ENCODE data around the gene KCNK5. TPM values are rescaled to one million over a fixed set of nuclear protein-coding genes. Genes with fewer than 3 reads are reported as not detected.
A peak's percentile ranks its signal among the peaks of the same experiment; 100 is the strongest.

KCNK5 gene
- total RNA-seq, 2 donors from 2014 or later: 1.1 to 2.0 TPM

GRCh38 chr6:39166912-39167290, 62.4 kb downstream of the KCNK5 start:
- Histone ChIP-seq H3K27ac (no peak overlapping the region), H3K9me3 (peaks cover 0 to 8% of the 10 kb centered on the region in 2 donors), H3K27me3 (no peaks in the 10 kb centered on the region), H3K4me1 (peaks cover 0 to 6% of the 10 kb centered on the region in 2 donors), H3K36me3 (no peaks in the 10 kb centered on the region), H3K4me3 (no peak overlapping the region)
- no peak for TF ChIP-seq CTCF (IDR thresholded peaks at IDR 0.05)
- DNase-seq (ENCODE audit: low spot score): no peak

GRCh38 chr6:39166189-39166911, 62.9 kb downstream of the KCNK5 start:
- Histone ChIP-seq H3K27ac (no peak overlapping the region), H3K36me3 (no peaks in the 10 kb centered on the region), H3K4me1 (peaks cover 0 to 6% of the 10 kb centered on the region in 2 donors), H3K27me3 (no peaks in the 10 kb centered on the region), H3K4me3 (no peak overlapping the region), H3K9me3 (peaks cover 0 to 3% of the 10 kb centered on the region in 2 donors)
- peak; percentile 67 for DNase-seq (ENCODE audit: low spot score)
- TF ChIP-seq CTCF (IDR thresholded peaks at IDR 0.05): peak; percentile 53 to 91

- H3K27ac ChIP-seq: no peak overlapping the region
- no peak for DNase-seq (ENCODE audit: low spot score)
- H3K4me3 ChIP-seq: no peak overlapping the region
- H3K4me1 ChIP-seq: no peaks in the 10 kb centered on the region
- no peak for TF ChIP-seq CTCF (IDR thresholded peaks at IDR 0.05)
- no peaks in the 10 kb centered on the region for H3K9me3 ChIP-seq
- H3K36me3 ChIP-seq: no peaks in the 10 kb centered on the region
- H3K27me3 ChIP-seq: no peaks in the 10 kb centered on the region
Measured at GRCh38 chr6:39157511-39157910, 71.8 kb downstream of the KCNK5 start.

- Histone ChIP-seq H3K27ac (no peak overlapping the region), H3K4me1 (no peaks in the 10 kb centered on the region), H3K9me3 (no peaks in the 10 kb centered on the region), H3K36me3 (no peaks in the 10 kb centered on the region), H3K27me3 (no peaks in the 10 kb centered on the region), H3K4me3 (no peak overlapping the region)
- DNase-seq (ENCODE audit: low spot score): no peak
- no peak for TF ChIP-seq CTCF (IDR thresholded peaks at IDR 0.05)
Measured at GRCh38 chr6:39156801-39157200, 72.5 kb downstream of the KCNK5 start.

GRCh38 chr6:39154705-39155104, 74.6 kb downstream of the KCNK5 start:
- no peak for DNase-seq (ENCODE audit: low spot score)
- no peak for TF ChIP-seq CTCF (IDR thresholded peaks at IDR 0.05)
- no peaks in the 10 kb centered on the region for H3K36me3 ChIP-seq

More at GRCh38 chr6:39154705-39155104, 74.6 kb downstream of the KCNK5 start:
- Histone ChIP-seq H3K27ac (no peak overlapping the region), H3K4me1 (no peaks in the 10 kb centered on the region), H3K27me3 (no peaks in the 10 kb centered on the region), H3K4me3 (no peak overlapping the region), H3K9me3 (no peaks in the 10 kb centered on the region)
